OCI-M1 (cell line): ENCODE data around the gene TERT.
"Not testable (repeated sequence)": the region's sequence is repeated elsewhere in the genome, so short reads cannot be mapped to it uniquely, and the experiment has no call there.

Experiments
- DNase-seq: peaks from one replicate; lab custom pipeline; 2025; lab: John Stamatoyannopoulos, UW

TERT gene

GRCh38 chr5:1294206-1294834 is 548 bp downstream of the TERT start:
- no peak for DNase-seq

- no peak for DNase-seq
These were observed 1.3 kb downstream of the TERT start for GRCh38 chr5:1293416-1294205.

GRCh38 chr5:1292846-1293415 is 1.9 kb downstream of the TERT start:
- no peak for DNase-seq

- no peak for DNase-seq
These were observed 2.7 kb downstream of the TERT start for GRCh38 chr5:1292139-1292538.

- no peak for DNase-seq
These were observed 3.2 kb downstream of the TERT start for GRCh38 chr5:1291611-1292080.

GRCh38 chr5:1290956-1291355 is 3.9 kb downstream of the TERT start:
- not testable (repeated sequence) for DNase-seq

GRCh38 chr5:1289559-1289958 is 5.3 kb downstream of the TERT start:
- not testable (repeated sequence) for DNase-seq

- DNase-seq = no peak
These were observed 6.2 kb downstream of the TERT start for GRCh38 chr5:1288439-1289335.

GRCh38 chr5:1285883-1286291 is 9.0 kb downstream of the TERT start:
- DNase-seq = no peak

- DNase-seq = no peak
These were observed 9.7 kb downstream of the TERT start for GRCh38 chr5:1285141-1285540.

GRCh38 chr5:1284336-1284970 is 10.4 kb downstream of the TERT start:
- not testable (repeated sequence) for DNase-seq

- DNase-seq = not testable (repeated sequence)
These were observed 11.2 kb downstream of the TERT start for GRCh38 chr5:1283729-1284041.

- DNase-seq = not testable (repeated sequence)
These were observed 11.7 kb downstream of the TERT start for GRCh38 chr5:1282993-1283728.

- DNase-seq = no peak
These were observed 12.5 kb downstream of the TERT start for GRCh38 chr5:1282131-1282992.

GRCh38 chr5:1281038-1281882 is 13.6 kb downstream of the TERT start:
- no peak for DNase-seq

GRCh38 chr5:1280177-1281037 is 14.5 kb downstream of the TERT start:
- no peak for DNase-seq

- no peak for DNase-seq
These were observed 15.3 kb downstream of the TERT start for GRCh38 chr5:1279443-1280151.
